ENCODE results near the gene NAT16. TPM values are rescaled to one million over a fixed set of nuclear protein-coding genes. Genes with fewer than 3 reads are reported as not detected.

The NAT16 gene
- total RNA-seq, 2 donors from 2014 or later = 0.15 to 0.20 TPM

DNA sequence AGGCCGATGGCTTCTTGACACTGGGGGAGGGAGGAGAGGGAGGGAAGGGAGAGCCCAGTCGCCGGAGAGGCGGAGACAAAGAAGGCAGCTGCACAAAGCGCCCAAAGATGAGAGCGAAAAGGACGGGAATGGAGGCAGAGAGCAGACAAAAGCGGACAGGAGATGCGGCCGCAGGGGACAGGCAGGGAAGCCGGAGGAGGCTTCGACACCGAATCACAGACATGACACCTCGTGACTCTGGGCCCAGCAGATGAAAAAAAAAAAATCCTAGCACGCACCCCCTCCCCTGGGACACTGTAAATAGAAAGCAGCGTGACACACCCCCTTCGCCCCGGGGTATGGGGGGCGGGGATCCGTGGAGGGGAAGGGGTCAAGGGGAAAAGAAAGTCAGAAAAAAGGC, 976 bp downstream of the NAT16 start:
- Mint-ChIP-seq H3K36me3 (ENCODE audit: low read depth) (peaks cover under 1% of the 10 kb centered on the region), H3K9me3 (peaks cover 1% of the 10 kb centered on the region), H3K4me3 (peak overlapping the region; percentile 49), H3K27ac (no peak overlapping the region), H3K4me1 (peaks cover 10% of the 10 kb centered on the region), H3K27me3 (ENCODE audit: insufficient read depth) (peaks cover 87% of the 10 kb centered on the region)
- Histone ChIP-seq H3K9me3 (ENCODE audit: control insufficient read depth, low read length) (no peaks in the 10 kb centered on the region), H3K36me3 (ENCODE audit: control insufficient read depth, insufficient read depth, low read length) (no peaks in the 10 kb centered on the region), H3K9ac (ENCODE audit: extremely low read depth, low read length, poor library complexity, severe bottlenecking) (no peak overlapping the region), H3K27me3 (ENCODE audit: control insufficient read depth, insufficient read depth, low read length, poor library complexity, severe bottlenecking) (peaks cover 67% of the 10 kb centered on the region), H3K4me3 (ENCODE audit: low read length) (peak overlapping the region; percentile 56), H3K27ac (ENCODE audit: low read depth, low read length) (peak overlapping the region; percentile 60), H3K4me1 (ENCODE audit: control insufficient read depth, insufficient read depth, low read length) (no peaks in the 10 kb centered on the region)
- DNase-seq = peak; percentile 71
- 5 to 6% methylated on average over 10 to 20 of the region's 20 CpGs for WGBS, 2 experiments (ENCODE audit: insufficient coverage in 1 of 2, insufficient read length in 1 of 2)
- TF ChIP-seq, protein P1, sequence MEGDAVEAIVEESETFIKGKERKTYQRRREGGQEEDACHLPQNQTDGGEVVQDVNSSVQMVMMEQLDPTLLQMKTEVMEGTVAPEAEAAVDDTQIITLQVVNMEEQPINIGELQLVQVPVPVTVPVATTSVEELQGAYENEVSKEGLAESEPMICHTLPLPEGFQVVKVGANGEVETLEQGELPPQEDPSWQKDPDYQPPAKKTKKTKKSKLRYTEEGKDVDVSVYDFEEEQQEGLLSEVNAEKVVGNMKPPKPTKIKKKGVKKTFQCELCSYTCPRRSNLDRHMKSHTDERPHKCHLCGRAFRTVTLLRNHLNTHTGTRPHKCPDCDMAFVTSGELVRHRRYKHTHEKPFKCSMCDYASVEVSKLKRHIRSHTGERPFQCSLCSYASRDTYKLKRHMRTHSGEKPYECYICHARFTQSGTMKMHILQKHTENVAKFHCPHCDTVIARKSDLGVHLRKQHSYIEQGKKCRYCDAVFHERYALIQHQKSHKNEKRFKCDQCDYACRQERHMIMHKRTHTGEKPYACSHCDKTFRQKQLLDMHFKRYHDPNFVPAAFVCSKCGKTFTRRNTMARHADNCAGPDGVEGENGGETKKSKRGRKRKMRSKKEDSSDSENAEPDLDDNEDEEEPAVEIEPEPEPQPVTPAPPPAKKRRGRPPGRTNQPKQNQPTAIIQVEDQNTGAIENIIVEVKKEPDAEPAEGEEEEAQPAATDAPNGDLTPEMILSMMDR (conservative IDR thresholded peaks at IDR 0.05) = no peak

DNA sequence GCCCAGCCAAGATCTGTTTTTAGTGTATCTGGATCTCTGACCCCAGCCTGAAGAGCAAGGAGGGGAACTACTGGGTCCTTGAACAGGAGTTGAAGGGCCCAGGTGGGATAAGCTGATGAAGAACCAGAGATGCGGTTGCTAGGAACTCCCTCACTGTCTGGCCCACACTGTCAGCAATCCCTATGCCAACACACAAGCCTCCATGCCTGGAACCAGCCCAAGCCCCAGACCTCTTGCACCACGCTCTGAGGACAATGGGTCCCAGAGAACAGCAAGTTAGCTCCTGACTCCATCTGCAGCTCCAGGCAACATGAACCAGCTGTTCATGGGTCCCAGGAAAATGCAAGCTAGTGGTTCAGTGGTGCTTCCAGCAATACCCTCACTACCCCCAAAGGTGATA, 2.4 kb downstream of the NAT16 start:
- 90% methylated on average over 2 of the region's 2 CpGs for WGBS, 2 experiments (ENCODE audit: insufficient coverage in 1 of 2, insufficient read length in 1 of 2)
- Histone ChIP-seq H3K9me3 (ENCODE audit: control insufficient read depth, low read length) (no peaks in the 10 kb centered on the region), H3K4me1 (ENCODE audit: control insufficient read depth, insufficient read depth, low read length) (no peaks in the 10 kb centered on the region), H3K9ac (ENCODE audit: extremely low read depth, low read length, poor library complexity, severe bottlenecking) (no peak overlapping the region), H3K27ac (ENCODE audit: low read depth, low read length) (no peak overlapping the region), H3K36me3 (ENCODE audit: control insufficient read depth, insufficient read depth, low read length) (no peaks in the 10 kb centered on the region), H3K27me3 (ENCODE audit: control insufficient read depth, insufficient read depth, low read length, poor library complexity, severe bottlenecking) (peaks cover 81% of the 10 kb centered on the region), H3K4me3 (ENCODE audit: low read length) (no peak overlapping the region)
- Mint-ChIP-seq H3K4me1 (peaks cover 12% of the 10 kb centered on the region), H3K27me3 (ENCODE audit: insufficient read depth) (peaks cover 100% of the 10 kb centered on the region), H3K9me3 (peaks cover 2% of the 10 kb centered on the region), H3K27ac (no peak overlapping the region), H3K4me3 (no peak overlapping the region), H3K36me3 (ENCODE audit: low read depth) (peaks cover 2% of the 10 kb centered on the region)
- TF ChIP-seq, protein P1 (conservative IDR thresholded peaks at IDR 0.05) = no peak
- DNase-seq = no peak

DNA sequence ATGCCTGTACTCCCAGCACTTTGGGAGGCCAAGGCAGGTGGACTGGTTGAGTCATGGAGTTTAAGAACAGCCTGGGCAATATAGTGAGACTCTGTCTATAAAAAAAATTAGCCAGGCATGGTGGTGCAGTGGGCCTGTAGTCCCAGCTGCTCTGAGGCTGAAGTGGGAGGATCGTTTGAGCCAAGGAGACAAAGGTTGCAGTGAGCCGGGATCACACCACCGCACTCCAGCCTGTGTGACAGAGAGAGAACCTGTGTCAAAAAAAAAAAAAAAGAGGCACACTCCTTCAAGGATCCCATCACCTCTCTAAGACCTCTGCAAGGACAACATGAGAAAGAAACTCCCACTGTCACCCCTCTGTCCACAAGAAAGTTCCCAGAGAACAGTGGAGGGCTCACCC, 4.4 kb downstream of the NAT16 start:
- H3K36me3 ChIP-seq (ENCODE audit: control insufficient read depth, insufficient read depth, low read length) = no peaks in the 10 kb centered on the region
- DNase-seq = no peak
- H3K9me3 ChIP-seq (ENCODE audit: control insufficient read depth, low read length) = no peaks in the 10 kb centered on the region
- TF ChIP-seq, protein P1 (conservative IDR thresholded peaks at IDR 0.05) = no peak
- H3K9me3 Mint-ChIP-seq = peaks cover 2% of the 10 kb centered on the region
- H3K27ac Mint-ChIP-seq = no peak overlapping the region
- H3K27me3 Mint-ChIP-seq (ENCODE audit: insufficient read depth) = peaks cover 100% of the 10 kb centered on the region
- H3K4me1 ChIP-seq (ENCODE audit: control insufficient read depth, insufficient read depth, low read length) = no peaks in the 10 kb centered on the region
- no peak overlapping the region for H3K4me3 ChIP-seq (ENCODE audit: low read length)
- H3K27ac ChIP-seq (ENCODE audit: low read depth, low read length) = no peak overlapping the region
- H3K9ac ChIP-seq (ENCODE audit: extremely low read depth, low read length, poor library complexity, severe bottlenecking) = no peak overlapping the region
- no peak overlapping the region for H3K4me3 Mint-ChIP-seq
- H3K27me3 ChIP-seq (ENCODE audit: control insufficient read depth, insufficient read depth, low read length, poor library complexity, severe bottlenecking) = peaks cover 91% of the 10 kb centered on the region
- 60% methylated on average over 3 of the region's 3 CpGs; no CpG with 5 or more reads in 1 of the 2 experiments for WGBS, 2 experiments (ENCODE audit: insufficient coverage in 1 of 2, insufficient read length in 1 of 2)
- H3K4me1 Mint-ChIP-seq = peaks cover 14% of the 10 kb centered on the region
- peaks cover 2% of the 10 kb centered on the region for H3K36me3 Mint-ChIP-seq (ENCODE audit: low read depth)

All from endodermal cell (in vitro differentiated cells).